Eye (tissue), 1 donor: Measurements from ENCODE around the gene FBXO47.

Experiments used
- DNase-seq: peaks from one replicate; pipeline ENCODE4 v3.0.0-alpha.2; 2015

The FBXO47 gene

GRCh38 chr17:38967290-38967738 is at the start of gene FBXO47:
FBXO47 (minus strand) TSS chr17:38967403; CDS start chr17:38963025, 4,378 bp downstream.
- peak; percentile 95 for DNase-seq

- no peak for DNase-seq
These were observed 49.3 kb upstream of the FBXO47 start for GRCh38 chr17:39016193-39017153.

- DNase-seq = no peak
These were observed 48.3 kb upstream of the FBXO47 start for GRCh38 chr17:39015546-39015935.

- DNase-seq = no peak
These were observed 47.8 kb upstream of the FBXO47 start for GRCh38 chr17:39014795-39015545.

GRCh38 chr17:39014044-39014794 is 47.0 kb upstream of the FBXO47 start:
- DNase-seq = peak; percentile 35

- DNase-seq = no peak
These were observed 45.5 kb upstream of the FBXO47 start for GRCh38 chr17:39012725-39013124.

GRCh38 chr17:39011907-39012468 is 44.8 kb upstream of the FBXO47 start:
- DNase-seq = no peak

GRCh38 chr17:39009581-39010001 is 42.4 kb upstream of the FBXO47 start:
- DNase-seq = no peak

- no peak for DNase-seq
These were observed 41.4 kb upstream of the FBXO47 start for GRCh38 chr17:39008633-39009032.

- DNase-seq = no peak
These were observed 36.0 kb upstream of the FBXO47 start for GRCh38 chr17:39002991-39003715.

GRCh38 chr17:39001703-39002637 is 34.8 kb upstream of the FBXO47 start:
- DNase-seq = no peak

GRCh38 chr17:39000021-39000601 is 32.9 kb upstream of the FBXO47 start:
- DNase-seq = no peak

- no peak for DNase-seq
These were observed 29.6 kb upstream of the FBXO47 start for GRCh38 chr17:38996660-38997337.

GRCh38 chr17:38994026-38994425 is 26.8 kb upstream of the FBXO47 start:
- DNase-seq = no peak

GRCh38 chr17:38984666-38985065 is 17.5 kb upstream of the FBXO47 start:
- no peak for DNase-seq

GRCh38 chr17:38982858-38983746 is 15.9 kb upstream of the FBXO47 start:
- DNase-seq = peak; percentile 91

- DNase-seq = no peak
These were observed 14.4 kb upstream of the FBXO47 start for GRCh38 chr17:38981636-38982035.

GRCh38 chr17:38980490-38981217 is 13.5 kb upstream of the FBXO47 start:
- no peak for DNase-seq
